LNCaP clone FGC (cell line): Measurements from ENCODE around the gene PPM1H.

Experiments used
- DNase-seq: peaks from one replicate; pipeline ENCODE4 v3.0.0-alpha.2; 2011; ENCODE audit warnings: low read depth
- H3K4me3 ChIP-seq: 2 replicates; pipeline ENCODE4 v1.5.1; 2011; ENCODE audit warnings: mild to moderate bottlenecking, low read depth, low read length, control low read depth
- CTCF ChIP-seq: IDR thresholded peaks from 2 replicates; pipeline ENCODE4 v1.5.1; 2012; ENCODE audit warnings: mild to moderate bottlenecking; ENCODE audit not compliant: control insufficient read depth, insufficient read depth; ENCODE audit errors: extremely low read depth

The PPM1H gene

GRCh38 chr12:62960324-62960723, 25.4 kb upstream of the PPM1H start:
- DNase-seq: no peak
- H3K4me3 ChIP-seq: no peak overlapping the region
- TF ChIP-seq CTCF: no peak

DNA sequence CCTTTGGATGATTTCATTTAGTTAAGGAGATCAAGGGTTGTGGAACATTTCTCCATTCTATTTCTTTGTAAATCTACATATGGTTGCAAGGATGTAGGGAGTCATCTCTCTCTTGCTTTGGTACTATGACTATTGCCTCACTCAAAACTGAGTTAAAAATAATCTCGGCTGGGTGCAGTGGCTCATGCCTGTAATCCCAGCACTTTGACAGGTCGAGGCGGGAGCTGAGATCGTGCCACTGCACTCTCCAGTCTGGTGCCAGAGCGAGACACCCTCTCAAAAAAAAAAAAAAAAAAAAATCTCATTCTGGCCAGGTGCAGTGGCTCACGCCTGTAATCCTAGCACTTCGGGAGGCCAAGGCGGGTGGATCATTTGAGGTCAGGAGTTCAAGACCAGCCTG, 24.8 kb upstream of the PPM1H start:
- no peak for DNase-seq
- no peak for TF ChIP-seq CTCF
- H3K4me3 ChIP-seq: no peak overlapping the region

DNA sequence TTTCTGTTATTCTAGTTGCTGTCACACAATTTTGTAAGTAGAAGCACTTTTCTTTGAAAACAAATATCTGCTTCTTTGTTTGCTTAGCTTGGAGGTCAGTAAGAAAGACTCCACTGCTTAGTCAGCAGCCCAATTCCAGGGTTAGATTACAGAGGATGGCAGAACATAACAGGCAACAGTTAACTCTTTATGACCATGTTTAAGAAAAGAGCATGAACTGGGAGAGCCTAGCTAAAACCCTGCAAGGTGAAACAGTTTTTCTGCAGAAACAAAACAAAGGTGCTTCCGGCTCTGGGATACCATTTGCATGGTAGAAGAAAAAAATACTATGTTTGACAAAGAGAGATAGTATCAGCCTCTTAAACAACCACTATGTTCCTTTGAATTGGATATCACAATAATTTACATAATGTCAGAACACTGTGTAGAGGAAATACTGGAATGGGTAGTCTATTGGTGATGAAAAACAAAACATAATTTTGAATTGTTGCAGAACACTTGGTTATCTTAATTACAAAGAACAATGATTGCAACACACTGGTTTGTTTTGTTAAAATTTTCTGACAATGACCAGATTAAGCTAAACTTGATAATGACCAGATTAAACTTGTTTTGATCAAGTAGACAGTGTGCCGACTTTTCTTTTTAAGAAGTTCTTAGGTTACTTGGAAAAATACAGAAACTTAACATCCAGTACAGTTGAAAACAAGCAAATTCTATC, 22.4 kb upstream of the PPM1H start:
- DNase-seq: peak; percentile 67
- no peak overlapping the region for H3K4me3 ChIP-seq
- TF ChIP-seq CTCF: no peak

DNA sequence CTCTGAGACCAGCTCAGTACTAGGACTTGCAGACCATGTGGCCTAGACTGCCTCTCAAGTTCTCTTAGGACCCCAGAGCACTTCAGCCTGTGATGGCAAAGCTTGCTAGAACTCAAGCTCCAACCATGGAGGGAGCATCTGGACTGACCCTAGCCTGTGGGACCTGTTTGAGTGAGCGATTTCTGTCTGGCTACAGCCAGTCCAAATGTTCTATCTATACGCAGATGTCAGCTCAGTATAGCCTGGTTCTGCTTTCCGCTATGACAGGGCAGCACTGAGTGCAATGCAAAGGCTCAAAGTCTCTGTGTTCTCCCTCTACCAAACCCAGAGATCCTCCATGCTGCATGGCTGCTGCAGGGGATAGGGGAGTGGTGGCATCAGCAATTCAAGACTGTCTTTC, 20.7 kb upstream of the PPM1H start:
- TF ChIP-seq CTCF: no peak
- no peak overlapping the region for H3K4me3 ChIP-seq
- no peak for DNase-seq

- DNase-seq: no peak
- TF ChIP-seq CTCF: no peak
- H3K4me3 ChIP-seq: no peak overlapping the region
These were observed 15.4 kb upstream of the PPM1H start for GRCh38 chr12:62950317-62950716.

GRCh38 chr12:62948123-62948522, 13.2 kb upstream of the PPM1H start:
- no peak overlapping the region for H3K4me3 ChIP-seq
- no peak for TF ChIP-seq CTCF
- no peak for DNase-seq

GRCh38 chr12:62947364-62947763, 12.4 kb upstream of the PPM1H start:
- TF ChIP-seq CTCF: no peak
- DNase-seq: no peak
- H3K4me3 ChIP-seq: no peak overlapping the region
